Right lobe of liver (tissue), 6 donors: ENCODE measurements around the gene MAPT. TPM values are rescaled to one million over a fixed set of nuclear protein-coding genes. Genes with fewer than 3 reads are reported as not detected.

Source experiments
- ATAC-seq, 4 donors: fragments of 200-7000 bp; cut with Tn5 transposase; one replicate each; pipeline ENCODE4 v1.9.1; 2020; ENCODE audit warnings: mild to moderate bottlenecking in 4 of 4, moderate library complexity in 4 of 4
- DNase-seq, 3 donors: peaks; one replicate each; pipeline ENCODE4 v3.0.0-alpha.2; 2020
- H3K27ac ChIP-seq, 3 donors: fragments of 200-600 bp; one replicate each; pipeline ENCODE4 v1.8.0; 2022
- H3K27me3 ChIP-seq, 2 donors: fragments of 200-600 bp; one replicate each; pipeline ENCODE4 v1.8.0; 2022
- H3K36me3 ChIP-seq, 4 donors: fragments of 200-600 bp; sonication (generic) in 1 of 4; one replicate each; pipeline versions ENCODE4 v1.5.1 to v1.8.0; 2017 to 2022; ENCODE audit warnings: control low read depth in 1 of 4
- H3K4me1 ChIP-seq, 4 donors: fragments of 200-600 bp; sonication (generic) in 1 of 4; one replicate each; pipeline versions ENCODE4 v1.5.1 to v1.8.0; 2017 to 2022; ENCODE audit warnings: control low read depth in 1 of 4
- H3K4me3 ChIP-seq, 3 donors: fragments of 200-600 bp; one replicate each; pipeline ENCODE4 v1.8.0; 2022
- H3K9me3 ChIP-seq, 4 donors: fragments of 200-600 bp; sonication (generic) in 1 of 4; one replicate each; pipeline versions ENCODE4 v1.5.1 to v1.8.0; 2017 to 2022; ENCODE audit warnings: control low read depth in 1 of 4
- CTCF ChIP-seq, 4 donors: fragments of 200-600 bp in 3 of 4; fragments of 450-650 bp in 1 of 4; IDR thresholded peaks; one replicate each; pipeline versions ENCODE4 v1.5.1 to v1.8.0; 2016 to 2022; ENCODE audit warnings: antibody characterized with exemption in 4 of 4, mild to moderate bottlenecking in 2 of 4
- POLR2A ChIP-seq: fragments of 450-650 bp; IDR thresholded peaks from one replicate; pipeline ENCODE4 v1.6.1; 2017; ENCODE audit warnings: antibody characterized with exemption, mild to moderate bottlenecking
- WGBS: methylation state at CpG from one replicate; pipeline ENCODE4 v1.1.6; 2018; ENCODE audit warnings: low coverage, low lambda C conversion rate; ENCODE audit not compliant: insufficient coverage; ENCODE audit errors: missing lambda C conversion rate; 5-methylcytosine and 5-hydroxymethylcytosine counted together
- intact Hi-C, 2 donors: fragments of 100-400 bp; cut with DNase I; formaldehyde crosslinking; loops; one replicate each; pipeline versions ENCODE4 v1.11.2 to v1.14.1; 2022
- total RNA-seq, 6 experiments: library from RNA; depleted of rRNA in 2 of 6; stranded (reverse); fragments of >200 nt in 2 of 6; fragmentation: NEBNext Ultra II Directional in 3 of 6; extraction: Animal tissue kit (Norgen Biotek cat#: 25700) in 3 of 6; gene quantifications; one replicate each; pipeline versions ENCODE4 v1.1.0 to v1.2.4, GENCODE V29; 2016 to 2023
- donor health status: DM: no; HTN: yes; CAD: no.
- donor health status: DM: no; HTN: no; CAD: no.
- donor health status: DM: no; HTN: no; CAD: no.
- donor health status: DM: no; HTN: yes; CAD: no.
- donor health status: DM: no; HTN: yes; CAD: no.

MAPT gene
- total RNA-seq, 6 experiments from 2014 or later: 0.39 to 4.9 (median 0.59) TPM

GRCh38 chr17:46035112-46035818 is 140.9 kb downstream of the MAPT start:
- Histone ChIP-seq H3K4me1 (no peaks in the 10 kb centered on the region), H3K27ac (no peak overlapping the region), H3K4me3 (no peak overlapping the region), H3K9me3 (no peaks in the 10 kb centered on the region), H3K36me3 (peaks cover 0 to 96% (median 51%) of the 10 kb centered on the region in 4 donors), H3K27me3 (no peaks in the 10 kb centered on the region)
- intact Hi-C loops: no loop called here
- WGBS: 90% methylated on average over 3 of the region's 3 CpGs
- DNase-seq (no peak), ATAC-seq (no peak)
- TF ChIP-seq POLR2A (no peak), CTCF (IDR thresholded peaks at IDR 0.05) (no peak)

GRCh38 chr17:46036491-46036890 is 142.1 kb downstream of the MAPT start:
- Histone ChIP-seq H3K27me3 (no peaks in the 10 kb centered on the region), H3K4me3 (no peak overlapping the region), H3K36me3 (peaks cover 0 to 94% (median 51%) of the 10 kb centered on the region in 4 donors), H3K4me1 (no peaks in the 10 kb centered on the region), H3K27ac (no peak overlapping the region), H3K9me3 (no peaks in the 10 kb centered on the region)
- WGBS: no CpG with 5 or more reads among the region's 6 CpGs
- intact Hi-C loops: no loop called here
- no peak for TF ChIP-seq CTCF (IDR thresholded peaks at IDR 0.05)
- no peak for TF ChIP-seq POLR2A
- no peak for ATAC-seq
- DNase-seq: no peak

DNA sequence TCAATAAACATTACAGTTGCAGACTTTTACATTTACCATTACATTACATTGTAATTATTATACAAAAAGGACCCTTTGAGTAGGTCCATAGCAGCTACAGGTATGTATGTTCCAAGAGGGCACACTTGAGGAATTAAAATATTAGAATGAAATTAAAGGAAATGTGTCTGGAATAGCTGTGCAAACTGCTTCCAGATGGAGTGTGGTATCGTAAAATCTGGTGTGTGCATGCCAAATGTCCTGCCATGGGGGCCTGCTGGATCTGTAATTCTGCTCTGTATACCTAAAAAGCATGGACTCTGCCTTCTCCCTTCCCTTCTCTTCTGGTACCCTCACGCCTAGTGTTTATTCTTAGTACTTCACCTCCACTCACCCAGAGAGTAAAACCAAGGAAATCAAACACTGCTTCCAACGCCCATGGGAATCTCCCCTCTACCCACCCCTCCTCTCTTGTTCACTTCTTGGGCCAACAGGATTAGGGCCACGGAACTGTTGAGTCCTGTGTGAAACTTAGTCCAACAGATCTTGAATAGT is 143.4 kb downstream of the MAPT start:
- ATAC-seq (no peak), DNase-seq (no peak)
- H3K36me3 ChIP-seq: peaks cover 0 to 87% (median 45%) of the 10 kb centered on the region in 4 donors
- H3K4me3 ChIP-seq: no peak overlapping the region
- 86% methylated on average over 4 of the region's 4 CpGs for WGBS
- no peaks in the 10 kb centered on the region for H3K9me3 ChIP-seq
- H3K27me3 ChIP-seq: no peaks in the 10 kb centered on the region
- intact Hi-C loops: no loop called here
- no peak overlapping the region for H3K27ac ChIP-seq
- TF ChIP-seq CTCF (IDR thresholded peaks at IDR 0.05): no peak
- no peak for TF ChIP-seq POLR2A
- no peaks in the 10 kb centered on the region for H3K4me1 ChIP-seq

DNA sequence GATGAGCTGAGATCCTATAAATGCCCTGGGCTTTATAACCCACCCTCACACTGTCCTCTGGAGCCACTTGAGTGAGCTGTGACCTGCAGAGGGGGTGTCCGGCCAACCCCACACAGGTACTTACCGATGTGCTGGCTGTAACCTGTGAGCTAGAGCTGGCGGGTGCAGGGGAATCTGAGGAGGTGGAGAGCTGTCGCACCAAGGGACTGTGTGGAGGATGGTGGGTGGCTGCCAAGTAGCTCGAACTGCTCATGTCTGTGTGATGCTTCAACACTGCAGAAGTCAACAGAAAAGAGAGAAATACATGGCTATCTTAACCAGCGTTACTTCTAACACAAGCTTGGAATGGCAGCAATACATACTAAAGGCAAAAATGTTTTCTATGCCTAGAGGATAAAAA is 144.1 kb downstream of the MAPT start:
- intact Hi-C loops: no loop called here
- no peak for DNase-seq
- 85% methylated on average over 4 of the region's 6 CpGs for WGBS
- no peak overlapping the region for H3K27ac ChIP-seq
- no peak for TF ChIP-seq POLR2A
- no peak for TF ChIP-seq CTCF (IDR thresholded peaks at IDR 0.05)
- no peaks in the 10 kb centered on the region for H3K27me3 ChIP-seq
- no peaks in the 10 kb centered on the region for H3K4me1 ChIP-seq
- peak in 1 of 4 donors; percentile 25 for ATAC-seq
- no peaks in the 10 kb centered on the region for H3K9me3 ChIP-seq
- peaks cover 0 to 80% (median 40%) of the 10 kb centered on the region in 4 donors for H3K36me3 ChIP-seq
- H3K4me3 ChIP-seq: no peak overlapping the region
